ENCODE data around the gene UGT1A5.

Gene UGT1A5

GRCh38 chr2:233811087-233811486 is 98.4 kb downstream of the UGT1A5 start:
- no peak for DNase-seq (ENCODE audit: low spot score)

GRCh38 chr2:233811732-233812131 is 99.0 kb downstream of the UGT1A5 start:
- DNase-seq (ENCODE audit: low spot score): no peak

- no peak for DNase-seq (ENCODE audit: low spot score)
These were observed 100.7 kb downstream of the UGT1A5 start for GRCh38 chr2:233813236-233814055.

- DNase-seq (ENCODE audit: low spot score): no peak
These were observed 101.5 kb downstream of the UGT1A5 start for GRCh38 chr2:233814056-233814835.

- no peak for DNase-seq (ENCODE audit: low spot score)
These were observed 103.2 kb downstream of the UGT1A5 start for GRCh38 chr2:233815861-233816260.

GRCh38 chr2:233816334-233816733 is 103.6 kb downstream of the UGT1A5 start:
- DNase-seq (ENCODE audit: low spot score): no peak

GRCh38 chr2:233816771-233817170 is 104.1 kb downstream of the UGT1A5 start:
- no peak for DNase-seq (ENCODE audit: low spot score)

- no peak for DNase-seq (ENCODE audit: low spot score)
These were observed 104.7 kb downstream of the UGT1A5 start for GRCh38 chr2:233817361-233817911.

GRCh38 chr2:233817995-233818638 is 105.4 kb downstream of the UGT1A5 start:
- DNase-seq (ENCODE audit: low spot score): no peak

- no peak for DNase-seq (ENCODE audit: low spot score)
These were observed 106.2 kb downstream of the UGT1A5 start for GRCh38 chr2:233818639-233819621.

GRCh38 chr2:233819884-233820773 is 107.4 kb downstream of the UGT1A5 start:
- no peak for DNase-seq (ENCODE audit: low spot score)

GRCh38 chr2:233820774-233821105 is 108.0 kb downstream of the UGT1A5 start:
- DNase-seq (ENCODE audit: low spot score): no peak

GRCh38 chr2:233821196-233821595 is 108.5 kb downstream of the UGT1A5 start:
- DNase-seq (ENCODE audit: low spot score): no peak

GRCh38 chr2:233821709-233822100 is 109.0 kb downstream of the UGT1A5 start:
- DNase-seq (ENCODE audit: low spot score): no peak

GRCh38 chr2:233822101-233822771 is 109.5 kb downstream of the UGT1A5 start:
- no peak for DNase-seq (ENCODE audit: low spot score)
